ENCODE measurements around the gene LSG1.

The LSG1 gene

DNA sequence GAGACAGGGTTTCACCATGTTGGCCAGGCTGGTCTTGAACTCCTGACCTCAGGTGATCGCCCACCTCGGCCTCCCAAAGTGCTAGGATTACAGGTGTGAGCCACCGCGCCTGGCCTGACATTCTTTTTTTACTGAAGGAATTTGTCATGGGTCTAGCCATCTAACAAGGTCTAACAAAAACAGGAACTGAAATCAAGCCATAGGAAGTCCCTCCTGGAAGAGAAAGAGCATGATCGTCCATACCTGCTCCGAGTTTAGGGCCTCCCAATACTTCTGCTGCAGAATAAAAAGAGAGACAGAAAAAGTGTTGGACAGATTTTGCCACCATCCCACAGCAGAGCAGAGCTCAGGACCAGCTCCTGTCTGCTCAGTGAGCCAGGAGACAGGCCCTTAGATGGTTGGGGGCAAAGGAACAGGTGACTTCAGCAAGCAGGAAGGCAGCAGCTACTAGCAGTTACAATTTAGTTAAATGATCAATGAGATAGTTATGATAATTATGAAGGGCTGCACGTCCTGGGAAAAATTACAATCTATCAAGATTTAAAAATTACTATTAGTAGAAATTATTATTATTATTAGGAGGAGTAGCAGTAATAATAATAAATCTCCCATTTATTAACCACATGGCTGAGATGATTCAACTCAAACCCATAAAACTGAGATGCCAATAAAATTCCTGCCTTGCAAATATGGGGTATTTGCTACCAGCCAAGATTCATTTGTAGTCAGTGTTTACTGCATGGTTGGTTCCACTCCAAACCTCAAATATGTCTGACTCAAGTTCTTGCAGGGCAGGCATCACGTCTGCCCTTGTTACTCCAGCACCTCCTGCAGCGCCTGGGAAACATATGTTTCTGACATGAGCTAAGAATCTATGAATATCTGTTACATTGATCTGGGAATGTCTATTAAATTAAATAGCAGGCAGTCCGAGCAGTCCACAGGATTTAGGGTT, 78.9 kb downstream of the LSG1 start:
- Histone ChIP-seq H3K4me1 (ENCODE audit: insufficient read depth, low read length) (no peaks in the 10 kb centered on the region), H3K4me3 (ENCODE audit: low read length) (no peak overlapping the region), H3K9ac (ENCODE audit: low read depth, low read length) (no peak overlapping the region), H3K27ac (ENCODE audit: low read length) (no peak overlapping the region), H3K27me3 (ENCODE audit: insufficient read depth, low read length) (no peaks in the 10 kb centered on the region), H3K36me3 (ENCODE audit: insufficient read depth, low read depth, low read length) (peaks cover 6% of the 10 kb centered on the region; the same call in 1 of the 2 replicates), H3K9me3 (ENCODE audit: insufficient read depth, low read depth, low read length) (no peaks in the 10 kb centered on the region)
